HTERT RPE-1 (cell line): ENCODE data around the gene TMEM88.

Experiments used
- in situ Hi-C: fragments of 300-500 bp; cut with MboI; formaldehyde crosslinking; loops from 4 replicates; pipeline ENCODE4 v1.14.3; 2020; ENCODE audit warnings: low sequenced_read_pairs

The TMEM88 gene

DNA sequence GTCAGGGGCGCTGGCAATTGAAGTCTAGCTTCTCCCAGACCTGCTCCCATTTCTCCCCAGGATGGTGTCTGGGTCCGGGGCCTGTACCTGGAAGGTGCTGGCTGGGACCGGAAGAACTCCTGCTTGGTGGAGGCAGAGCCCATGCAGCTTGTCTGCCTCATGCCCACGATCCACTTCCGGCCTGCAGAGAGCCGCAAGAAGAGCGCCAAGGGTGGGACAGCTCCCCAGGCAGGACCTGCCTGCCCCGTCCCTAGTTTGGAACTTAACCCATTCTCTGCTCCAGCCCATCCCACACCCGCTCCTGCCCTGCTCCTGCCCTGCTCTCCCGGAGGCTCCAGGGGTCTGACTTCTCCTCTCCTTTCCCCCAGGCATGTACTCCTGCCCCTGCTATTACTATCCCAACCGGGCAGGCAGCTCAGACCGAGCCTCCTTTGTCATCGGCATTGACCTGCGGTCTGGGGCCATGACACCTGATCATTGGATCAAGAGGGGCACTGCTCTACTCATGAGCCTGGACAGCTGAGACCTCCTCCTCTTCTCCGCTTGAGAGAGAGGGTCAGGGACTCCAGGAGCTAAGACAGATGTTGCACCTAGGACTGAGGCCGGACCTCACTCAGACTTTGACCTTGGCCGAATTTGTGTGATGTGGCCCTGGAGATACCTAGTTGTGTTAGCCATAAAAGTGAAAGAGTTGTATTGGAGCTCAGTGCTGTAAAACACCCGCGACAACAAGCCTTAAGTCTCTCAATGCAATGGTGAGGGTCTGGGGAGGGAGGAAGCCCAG lies 21.7 kb upstream of the TMEM88 start:
- in situ Hi-C loops = no loop called here

DNA sequence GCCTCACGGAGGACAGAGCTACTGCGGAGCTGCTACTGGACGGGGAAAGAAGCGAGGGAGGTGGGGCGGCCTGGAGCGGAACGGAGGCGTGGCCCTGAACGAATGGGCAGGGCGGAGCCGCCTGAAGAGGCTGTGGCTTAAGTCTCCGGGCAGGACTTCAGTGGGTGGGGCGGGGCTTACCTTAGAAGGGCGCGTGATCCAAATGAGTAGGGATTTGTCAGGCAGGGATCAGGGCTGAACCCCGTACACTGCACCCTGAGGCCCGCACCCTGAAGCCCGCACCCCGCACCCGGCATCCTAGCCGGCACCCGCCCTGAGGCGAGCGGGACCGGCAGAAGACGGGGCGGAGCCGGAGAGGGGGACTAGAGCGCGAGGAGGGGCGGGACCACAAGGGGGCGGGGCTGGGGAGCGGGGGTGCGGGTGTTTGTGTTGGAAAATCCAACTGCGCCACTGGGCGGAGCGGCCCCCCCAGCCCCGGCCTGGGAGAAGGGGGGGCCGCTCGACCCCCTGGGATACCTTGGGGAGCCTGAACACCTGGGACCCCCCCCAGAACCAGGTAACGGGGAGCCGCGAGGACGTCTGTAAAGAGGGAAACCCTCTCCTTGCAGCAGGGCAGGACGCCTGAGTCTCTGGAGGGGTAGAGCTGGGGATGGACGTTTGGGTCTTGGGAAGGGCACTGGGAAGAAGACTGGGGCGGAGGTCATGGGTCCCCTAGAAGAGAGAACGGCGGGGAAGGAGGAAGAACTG lies 20.9 kb upstream of the TMEM88 start, which contains the start of gene KDM6B:
Gene KDM6B, plus strand, starts transcription at position 423 of the 747 bp plus-strand sequence. CDS start 11,338 bp downstream, outside the sequence.
- in situ Hi-C loops = no loop called here

DNA sequence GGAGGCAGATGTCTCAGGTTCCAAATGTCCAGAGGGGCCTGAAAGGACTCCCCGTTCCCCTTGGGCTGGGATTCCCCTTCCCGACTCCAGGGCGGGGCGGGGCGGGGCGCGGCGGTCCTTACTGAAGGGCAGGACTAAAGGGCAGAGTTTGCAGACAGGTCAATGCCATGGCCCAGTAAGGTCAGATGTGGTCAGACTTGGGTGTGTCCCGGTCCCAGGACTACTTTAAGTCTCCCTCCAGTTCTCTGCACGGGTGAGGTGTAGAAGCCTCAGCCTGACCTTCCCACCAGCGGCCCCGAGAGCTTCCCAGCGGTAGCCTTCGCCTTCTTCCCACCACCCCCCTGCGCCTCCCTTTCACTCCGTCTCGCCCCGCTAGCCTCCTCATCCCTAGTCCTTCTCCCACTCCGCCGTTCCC lies 20.3 kb upstream of the TMEM88 start:
- in situ Hi-C loops = no loop called here

DNA sequence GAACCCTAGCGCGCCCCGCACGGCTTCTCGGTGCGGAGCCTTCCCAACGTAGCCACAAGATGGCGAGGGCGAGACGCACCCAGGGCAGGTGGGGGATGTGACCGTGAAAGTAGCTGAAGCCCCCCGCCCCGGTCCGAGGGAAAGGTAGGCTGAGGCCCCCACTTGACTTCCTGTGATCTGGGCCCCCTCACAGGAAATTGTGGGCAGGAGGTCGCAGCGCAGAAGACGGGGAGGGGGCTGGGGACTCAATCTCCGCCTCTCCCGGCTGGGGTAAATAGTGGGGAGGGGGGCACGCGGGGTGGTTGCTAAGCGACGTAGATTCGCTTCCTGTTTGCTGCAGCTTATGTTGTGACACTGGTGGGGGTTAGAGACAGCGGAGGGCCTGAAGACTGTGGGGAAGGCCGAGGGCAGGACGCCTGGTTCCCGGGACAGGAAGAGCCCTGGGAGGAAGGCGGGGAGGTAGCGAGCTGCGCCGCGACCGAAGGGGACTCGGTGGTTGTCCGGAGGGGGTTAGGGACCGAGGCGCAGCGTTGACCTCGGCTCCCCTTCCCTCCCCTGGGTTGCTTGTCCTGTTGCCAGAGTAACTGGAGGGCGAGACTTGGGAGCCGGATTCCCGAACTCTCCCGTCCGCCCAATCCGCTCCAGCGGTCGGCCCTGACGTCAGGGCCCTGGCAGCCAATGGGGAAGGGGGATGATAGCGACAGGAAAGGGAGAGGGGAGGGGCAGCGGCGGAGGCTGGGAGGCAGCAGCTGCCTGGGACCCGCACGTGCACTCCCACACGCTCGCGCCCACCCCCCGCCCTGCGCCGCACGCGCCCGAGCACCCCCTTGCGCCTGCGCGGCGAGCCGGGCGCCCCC lies 19.7 kb upstream of the TMEM88 start:
- in situ Hi-C loops = no loop called here

DNA sequence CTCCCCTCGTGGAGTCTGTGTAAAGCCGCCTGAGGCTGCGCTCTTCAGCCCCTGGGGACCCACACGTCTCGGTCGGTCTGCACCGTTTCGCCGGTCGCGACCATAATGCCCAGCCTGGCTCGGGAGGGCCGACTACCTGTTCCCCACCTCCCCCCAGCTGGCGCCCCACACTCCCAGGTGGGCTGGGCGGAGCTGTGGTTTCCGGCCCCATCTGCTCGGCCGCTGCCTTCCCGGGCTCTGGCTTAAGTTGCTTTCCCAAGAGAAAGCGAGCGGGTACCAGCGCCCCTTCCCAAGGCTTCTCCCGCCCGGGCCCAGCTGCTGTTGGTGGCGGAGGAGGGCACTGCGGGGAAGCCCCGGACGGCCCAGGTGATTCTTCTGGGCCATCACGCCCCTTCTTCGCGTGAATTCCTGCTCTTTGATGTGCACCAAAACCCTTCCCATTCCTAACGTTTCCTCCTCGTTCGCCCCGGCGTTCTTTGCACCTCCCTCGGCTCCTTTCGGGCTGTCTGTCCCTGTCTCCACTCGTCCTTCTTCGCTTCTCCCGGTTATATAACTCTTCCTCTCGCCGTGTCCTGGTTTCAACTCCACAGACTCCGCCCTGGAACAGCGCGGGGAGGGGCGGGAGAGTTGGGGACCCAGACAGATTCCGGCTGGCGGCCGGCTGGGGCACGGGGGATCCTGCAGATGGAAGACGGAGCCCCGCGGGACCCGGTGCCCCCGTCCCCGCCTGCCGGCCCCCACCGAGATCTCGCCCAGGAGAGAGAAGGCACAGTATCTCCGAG lies 18.9 kb upstream of the TMEM88 start:
- in situ Hi-C loops = no loop called here

DNA sequence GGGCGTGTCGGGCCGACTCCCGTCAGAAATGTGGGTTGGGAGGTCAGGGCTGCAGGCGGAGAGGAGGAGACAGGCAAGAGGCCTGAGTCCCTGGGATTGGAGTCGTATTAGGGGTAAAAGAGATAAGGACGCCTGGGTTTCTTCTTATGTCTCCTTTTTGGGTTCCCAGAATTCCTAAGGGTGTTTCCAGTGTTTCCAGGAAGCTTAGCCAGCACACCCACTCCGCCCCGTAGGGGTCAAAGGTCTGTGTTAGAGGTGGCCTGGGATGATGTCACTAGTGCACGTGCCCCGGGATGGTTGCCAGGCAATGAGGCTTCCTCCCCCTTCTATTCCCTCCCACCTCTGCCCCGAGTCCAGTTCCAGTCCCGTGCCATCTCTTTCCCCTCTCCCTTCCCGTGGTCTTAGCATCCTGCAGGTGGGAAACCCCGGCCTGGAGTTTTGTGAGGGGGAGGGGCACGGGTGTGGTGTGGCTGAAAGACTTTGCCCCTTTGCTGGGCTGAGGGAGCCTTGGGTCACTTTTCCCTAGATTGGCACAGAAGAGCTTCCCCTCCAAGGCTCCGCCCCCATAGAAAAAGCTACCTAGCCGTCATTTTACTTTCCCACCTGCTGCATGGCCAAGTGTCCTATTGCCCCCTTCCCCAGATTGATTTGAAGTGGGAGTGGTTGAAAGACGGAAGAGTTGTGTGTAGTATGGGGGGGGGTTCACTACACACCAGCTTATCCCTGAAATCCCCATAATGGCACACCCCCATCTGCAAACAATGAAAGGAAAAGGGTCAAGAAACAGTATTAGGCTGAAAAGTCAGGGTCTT lies 18.1 kb upstream of the TMEM88 start:
- in situ Hi-C loops = no loop called here

DNA sequence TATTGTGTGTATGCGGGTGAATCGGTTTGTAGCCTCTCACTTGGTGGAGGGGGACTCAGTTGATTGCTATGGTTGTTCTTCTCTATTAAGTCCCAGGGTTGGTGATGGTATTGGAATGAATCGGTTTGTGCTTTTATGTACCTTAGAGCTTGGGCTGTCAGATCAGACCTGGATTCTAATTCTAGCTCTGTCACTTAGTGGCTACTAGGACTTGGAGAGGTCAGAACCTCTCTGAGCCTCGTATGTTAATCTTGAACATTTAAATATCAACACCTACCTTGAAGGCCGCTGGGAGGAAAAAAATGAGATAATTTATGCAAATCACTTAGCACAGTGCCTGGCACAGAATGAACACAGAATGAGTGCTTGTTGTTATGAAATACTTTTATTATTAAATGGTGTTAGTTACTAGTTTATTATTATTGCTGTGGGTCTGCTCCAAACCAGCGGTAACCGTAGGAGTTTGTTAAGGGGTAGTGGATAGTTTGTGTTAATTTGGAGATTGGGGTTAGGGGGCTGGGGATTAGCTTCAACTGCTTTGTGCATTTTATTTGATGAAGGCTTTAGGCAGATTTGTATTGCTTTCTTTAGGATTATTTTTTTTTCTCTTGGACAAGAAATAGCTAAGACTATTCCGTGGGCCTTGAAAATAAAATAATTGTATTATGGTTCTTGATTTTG lies 17.3 kb upstream of the TMEM88 start:
- in situ Hi-C loops = no loop called here

DNA sequence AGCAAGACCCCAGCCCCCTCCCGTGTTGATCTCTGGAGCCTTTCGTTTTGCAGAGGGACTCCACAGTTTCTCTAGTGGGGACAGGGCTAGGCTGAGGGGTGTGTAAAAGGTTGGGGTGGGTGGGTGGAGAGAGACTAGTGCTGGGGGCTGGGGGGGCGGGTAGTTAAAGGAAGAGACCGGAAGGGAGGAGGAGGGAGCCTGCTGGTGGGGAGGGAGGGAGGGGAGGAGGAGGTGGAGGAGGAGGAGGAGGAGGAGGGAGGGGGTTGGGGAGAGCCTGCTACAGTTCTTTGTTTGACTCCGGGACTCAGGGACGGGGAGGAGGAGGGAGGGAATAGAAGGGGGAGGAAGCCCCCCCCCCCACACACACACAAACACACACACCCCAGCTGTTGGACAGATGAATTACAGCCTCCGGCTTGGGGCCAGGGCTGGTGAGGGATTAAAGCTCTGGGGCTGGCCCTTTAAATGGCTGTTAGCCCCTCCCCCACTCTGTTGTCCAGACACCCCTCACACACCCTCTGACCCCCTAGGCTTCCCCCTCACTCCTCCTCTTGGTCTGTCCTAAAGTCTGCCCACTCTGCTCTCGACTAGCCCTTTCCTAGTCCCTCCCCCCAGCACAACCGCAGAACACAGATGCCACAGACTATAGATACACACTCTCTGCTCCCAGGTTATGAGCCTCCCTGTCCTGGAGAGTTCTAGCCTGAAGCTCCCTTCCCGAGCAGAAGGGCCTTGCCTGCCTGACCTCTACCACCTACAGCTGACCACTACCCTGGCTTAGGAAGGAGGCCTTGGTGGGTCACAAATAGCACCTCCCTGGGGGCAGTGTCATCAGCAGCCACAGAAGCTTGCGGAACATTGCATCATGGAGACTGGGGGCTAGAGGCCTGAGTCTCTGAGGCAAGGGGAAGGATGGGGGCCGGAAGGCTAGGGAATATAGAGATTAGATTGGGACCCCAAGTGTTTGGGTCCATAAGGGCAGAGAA lies 16.5 kb upstream of the TMEM88 start:
- in situ Hi-C loops = no loop called here

DNA sequence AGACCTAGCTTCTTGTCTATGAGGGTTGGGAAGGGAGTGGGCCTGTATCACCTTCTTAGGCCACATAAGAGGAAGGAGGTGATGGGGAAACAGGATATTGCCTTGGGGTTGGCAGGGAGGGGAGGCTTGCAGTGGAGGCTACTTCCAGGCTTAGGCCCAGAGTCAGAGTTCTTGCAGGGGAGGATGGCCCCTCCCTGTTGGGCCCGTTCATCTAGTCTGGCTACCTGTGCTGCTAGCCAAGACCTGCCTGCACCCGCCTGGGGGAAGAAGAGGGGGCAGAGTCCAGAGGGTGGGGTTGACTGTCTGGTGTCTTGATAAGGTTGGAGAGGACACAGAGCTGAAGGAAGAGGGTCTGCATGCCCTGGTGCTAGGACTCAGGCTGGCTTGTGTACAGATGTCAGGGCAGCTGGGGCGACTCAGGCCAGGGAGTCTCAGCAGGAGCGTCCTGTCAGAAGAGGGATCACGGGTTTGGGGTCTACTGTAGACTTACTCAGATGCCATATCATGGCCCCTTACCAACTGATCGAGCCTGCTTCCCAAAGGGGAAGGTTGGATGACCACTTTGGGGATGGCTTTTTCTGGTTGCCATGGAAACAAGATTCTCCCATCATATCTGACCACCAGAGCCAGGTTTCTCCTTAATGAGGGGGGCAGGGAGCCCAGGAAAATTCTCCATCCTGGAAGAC lies 15.5 kb upstream of the TMEM88 start:
- in situ Hi-C loops = no loop called here

DNA sequence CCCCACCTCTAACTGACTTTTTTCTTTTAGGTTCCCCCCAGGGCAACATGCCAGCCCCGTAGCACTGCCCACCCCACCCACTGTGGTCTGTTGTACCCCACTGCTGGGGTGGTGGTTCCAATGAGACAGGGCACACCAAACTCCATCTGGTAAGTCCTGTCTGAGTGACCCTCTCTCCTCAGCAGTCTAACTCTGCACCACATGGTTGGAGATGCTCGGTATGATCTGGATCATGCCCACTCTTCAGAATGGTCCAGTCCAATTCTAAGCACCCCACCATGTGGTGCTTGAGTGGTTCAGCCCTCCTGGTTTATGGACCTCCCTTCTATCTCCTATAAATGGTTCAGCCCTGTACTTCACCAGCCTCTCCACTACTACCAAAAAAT lies 15.0 kb upstream of the TMEM88 start:
- in situ Hi-C loops = no loop called here

DNA sequence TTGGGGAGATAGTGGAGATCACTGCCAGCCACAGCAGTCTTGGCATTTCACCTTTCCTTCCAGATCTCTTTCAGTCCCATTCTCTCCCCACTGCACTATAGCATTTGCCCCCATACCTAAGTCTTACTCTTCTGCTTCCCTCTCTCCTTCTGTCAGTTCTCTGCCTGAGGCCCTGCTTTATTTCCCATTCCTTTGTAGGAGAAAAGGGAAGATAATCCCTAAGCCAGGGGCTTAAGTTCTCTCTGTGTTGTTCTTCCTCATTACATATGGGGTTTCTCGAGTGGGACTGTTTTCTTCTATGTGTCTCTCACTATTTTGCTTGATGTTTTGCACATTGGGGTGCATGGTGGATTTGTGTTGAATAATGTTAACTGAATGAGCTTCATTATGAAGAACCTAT lies 14.4 kb upstream of the TMEM88 start:
- in situ Hi-C loops = no loop called here

DNA sequence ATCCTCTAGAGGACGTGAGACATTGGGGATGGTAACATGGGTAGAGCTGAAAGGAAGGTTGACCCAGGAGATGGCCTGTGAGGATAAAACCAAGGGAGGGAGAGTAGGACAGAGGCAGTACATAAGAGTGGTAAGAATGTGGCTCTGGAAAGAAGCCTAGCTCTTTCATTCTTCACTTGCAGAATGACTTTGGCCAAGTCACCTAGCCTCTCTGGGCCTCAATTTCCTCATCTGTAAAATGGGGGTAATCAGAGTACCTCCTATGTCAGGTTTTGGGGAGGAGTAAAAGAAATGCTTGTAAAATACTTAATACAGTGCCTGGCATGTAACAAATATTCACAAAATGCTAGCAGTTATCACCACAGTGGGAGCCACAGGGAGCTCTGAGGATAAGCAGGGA lies 14.0 kb upstream of the TMEM88 start:
- in situ Hi-C loops = no loop called here

DNA sequence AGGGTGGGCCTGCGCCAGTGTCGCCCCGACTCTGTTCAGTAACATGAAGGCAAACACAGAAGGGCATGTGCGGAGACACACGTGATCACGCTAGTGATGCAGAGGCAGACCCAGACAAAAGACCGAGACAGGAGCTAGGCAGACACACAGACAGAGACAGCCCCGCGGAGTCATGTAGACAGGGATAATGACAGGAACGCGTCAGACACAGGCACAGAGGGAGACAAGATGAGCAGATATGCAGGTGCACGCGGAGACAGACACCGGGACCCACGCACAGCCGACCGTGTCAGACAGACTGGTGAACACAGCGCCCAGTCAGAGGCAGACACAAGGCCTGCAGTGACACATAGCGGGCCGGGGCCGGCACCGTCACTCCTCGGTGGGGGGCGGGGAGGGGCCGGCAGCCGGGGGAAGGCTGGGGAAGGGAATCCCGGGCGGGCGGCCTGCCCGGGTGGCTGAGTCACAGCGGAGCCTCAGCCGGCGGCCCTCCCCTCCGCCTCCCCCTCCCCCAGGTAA lies 13.4 kb upstream of the TMEM88 start:
- in situ Hi-C loops = no loop called here

DNA sequence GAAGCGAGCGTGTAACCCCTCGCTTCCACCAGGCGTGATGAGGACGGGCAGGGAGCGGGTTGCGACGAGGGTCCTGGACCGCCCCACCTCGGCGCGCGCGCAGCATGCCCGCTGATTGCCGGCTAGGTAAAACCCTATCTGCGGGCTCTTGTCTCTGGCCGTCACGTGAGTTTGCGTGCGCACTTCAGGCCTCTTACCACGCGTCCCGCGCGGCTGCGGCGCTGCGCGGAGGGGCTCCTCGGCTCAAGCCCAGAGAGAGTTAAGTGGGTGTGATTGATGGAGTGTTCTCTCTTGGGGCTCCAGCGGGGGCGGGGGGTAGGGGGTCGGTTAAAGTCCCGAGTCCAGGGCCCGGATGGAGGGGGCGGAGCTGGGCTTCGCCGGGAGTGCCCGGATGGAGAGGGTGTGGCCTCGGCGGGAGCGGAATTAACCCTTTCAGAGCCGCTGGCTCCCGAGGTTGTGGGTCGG lies 12.9 kb upstream of the TMEM88 start:
- in situ Hi-C loops = no loop called here

DNA sequence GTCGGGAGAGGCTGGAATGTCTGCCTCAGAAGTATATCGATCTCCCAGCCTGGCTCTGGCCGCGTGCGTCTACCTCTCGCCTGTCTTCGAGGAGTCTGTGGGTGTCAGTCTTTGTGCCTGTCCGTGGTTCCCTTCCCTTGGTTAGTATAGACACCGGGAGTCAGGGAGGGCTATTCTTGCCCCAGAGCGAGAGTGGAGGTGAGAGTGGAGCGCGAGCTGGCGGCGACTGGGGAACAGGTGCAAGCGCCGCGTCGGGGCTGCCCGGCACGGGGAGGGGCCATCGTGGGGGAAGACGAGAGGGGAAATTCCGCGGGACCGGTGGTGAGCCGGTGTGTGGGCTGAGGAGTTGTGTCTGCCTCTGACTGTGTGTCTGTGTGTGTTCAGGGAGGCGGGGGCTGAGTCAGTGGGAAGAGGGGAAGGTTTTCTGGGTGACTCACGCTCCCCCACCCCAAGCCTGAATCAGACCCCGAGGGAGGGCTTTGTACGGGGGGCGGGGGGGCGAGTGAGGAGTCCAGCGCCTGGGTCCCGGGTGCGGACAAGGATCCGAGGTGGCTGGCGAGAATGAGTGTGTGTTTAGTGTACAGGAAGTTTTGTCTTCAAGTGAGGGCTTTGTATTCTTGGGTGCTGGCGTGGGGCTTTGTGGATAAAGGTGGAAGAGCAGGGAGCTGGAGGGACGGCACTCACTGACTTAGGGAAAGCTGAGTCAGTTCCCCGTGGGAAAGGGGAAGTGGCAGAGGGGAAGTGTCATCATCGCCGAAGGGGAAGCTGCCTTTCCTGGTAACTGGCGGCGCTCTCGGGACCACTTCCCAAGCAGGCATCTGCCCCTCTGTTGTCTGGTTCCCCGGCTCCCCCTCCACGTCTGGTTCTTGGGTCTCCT lies 12.2 kb upstream of the TMEM88 start:
- in situ Hi-C loops = no loop called here

DNA sequence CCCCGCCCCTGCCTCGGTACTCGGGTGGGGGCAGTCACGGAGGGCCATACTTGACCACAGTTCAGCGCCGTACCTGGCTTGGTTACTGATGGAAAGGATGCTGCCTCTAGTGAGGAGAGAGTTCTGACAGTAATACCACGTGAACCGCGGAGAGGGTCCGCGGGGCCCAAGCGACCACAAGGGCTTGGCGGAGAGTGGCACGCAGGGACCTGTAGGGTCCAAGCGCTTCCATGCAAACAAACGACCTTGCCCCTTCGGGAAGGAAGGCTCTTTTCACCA lies 11.7 kb upstream of the TMEM88 start:
- in situ Hi-C loops = no loop called here
